ELR (cell line): ENCODE results near the gene MTHFD2L.
"Not testable (repeated sequence)": the region's sequence is repeated elsewhere in the genome, so short reads cannot be mapped to it uniquely, and the experiment has no call there.

Source experiments
- DNase-seq: peaks from one replicate; pipeline ENCODE4 v3.0.0-alpha.2; 2015; ENCODE audit warnings: low read depth

MTHFD2L gene

GRCh38 chr4:74189331-74190043 is 31.6 kb downstream of the MTHFD2L start:
- peak; percentile 75 for DNase-seq

DNA sequence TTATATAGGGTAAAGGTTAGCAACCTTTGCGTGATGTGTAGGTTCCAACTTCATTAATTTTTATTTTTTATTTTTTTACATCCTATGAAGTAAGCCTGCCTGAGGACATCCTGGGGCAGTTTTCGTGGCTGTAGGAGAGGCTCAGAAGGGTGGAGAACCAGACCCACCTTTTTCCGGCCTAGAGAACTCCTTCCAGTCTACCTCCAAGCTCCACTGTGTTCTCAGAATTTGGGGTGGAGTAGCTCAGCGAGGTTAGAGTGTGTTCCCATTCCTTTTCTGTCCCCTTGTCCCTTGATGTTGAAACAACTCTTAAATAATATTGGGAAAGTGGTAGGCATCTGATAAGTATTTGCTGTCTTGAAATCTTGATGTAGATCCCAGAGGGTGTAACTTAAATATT is 32.4 kb downstream of the MTHFD2L start:
- no peak for DNase-seq

DNA sequence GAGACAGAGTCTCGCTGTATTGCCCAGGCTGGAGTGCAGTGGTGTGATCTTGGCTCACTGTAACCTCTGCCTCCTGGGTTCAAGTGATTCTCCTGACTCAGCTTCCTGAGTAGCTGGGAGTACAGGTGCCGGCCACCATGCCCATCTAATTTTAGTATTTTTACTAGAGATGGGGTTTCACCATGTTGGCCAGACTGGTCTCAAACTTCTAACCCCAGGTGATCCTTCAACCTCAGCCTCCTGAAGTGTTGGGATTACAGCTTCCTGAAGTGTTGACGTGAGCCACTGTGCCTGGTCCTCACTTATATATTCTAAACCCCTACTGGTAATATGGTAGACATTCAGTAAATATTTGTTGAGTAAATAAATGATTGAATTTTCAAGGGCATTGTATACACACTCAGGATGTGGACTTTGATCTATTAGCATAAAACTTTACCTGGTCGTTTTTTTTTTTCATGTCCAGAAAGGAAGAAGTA is 33.0 kb downstream of the MTHFD2L start:
- DNase-seq: no peak

- DNase-seq: no peak
These were observed 39.2 kb downstream of the MTHFD2L start for GRCh38 chr4:74197080-74197479.

DNA sequence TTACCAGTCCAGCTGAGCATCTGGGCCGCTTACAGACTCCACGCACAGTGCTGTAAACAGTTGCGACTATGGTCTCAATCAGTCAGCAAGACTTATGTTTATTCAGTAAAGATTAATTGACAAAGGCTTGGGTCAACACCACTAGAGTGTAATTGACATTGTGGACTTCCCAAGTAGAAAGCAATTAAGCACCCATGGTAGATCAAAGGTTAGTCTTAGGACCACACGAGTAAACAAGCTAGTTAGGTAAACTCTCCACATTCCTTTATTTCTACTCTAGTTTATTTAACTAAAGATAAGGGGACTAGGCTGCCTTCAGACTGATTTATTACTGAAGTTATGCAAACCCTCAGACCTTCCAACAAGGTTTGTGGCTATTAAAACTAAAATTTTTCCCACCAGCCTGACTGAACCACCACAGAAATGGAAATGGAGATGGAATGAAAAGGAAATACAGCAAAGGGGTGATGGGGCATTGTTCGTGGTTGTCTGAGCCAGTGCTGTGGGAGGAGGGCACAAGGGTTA is 44.2 kb downstream of the MTHFD2L start:
- no peak for DNase-seq

DNA sequence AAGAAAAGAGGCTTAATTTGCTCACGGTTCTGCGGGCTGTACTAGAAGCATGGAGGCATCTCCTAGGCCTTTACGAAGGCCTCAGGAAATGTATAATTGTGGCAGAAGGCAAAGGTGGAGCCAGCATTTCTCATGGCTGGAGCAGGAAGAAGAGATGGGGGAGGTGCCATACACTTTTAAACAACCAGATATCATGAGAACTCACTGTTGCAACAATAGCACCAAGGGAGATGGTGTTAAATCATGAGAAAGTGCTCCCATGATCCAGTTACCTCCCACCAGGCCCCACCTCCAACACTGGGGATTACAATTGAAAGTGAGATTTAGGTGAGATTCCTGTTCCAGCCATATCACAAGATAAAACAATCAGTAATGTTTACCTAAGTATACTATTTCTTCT is 45.5 kb downstream of the MTHFD2L start:
- no peak for DNase-seq

GRCh38 chr4:74205046-74205445 is 47.1 kb downstream of the MTHFD2L start:
- no peak for DNase-seq

GRCh38 chr4:74205559-74205958 is 47.6 kb downstream of the MTHFD2L start:
- no peak for DNase-seq

DNA sequence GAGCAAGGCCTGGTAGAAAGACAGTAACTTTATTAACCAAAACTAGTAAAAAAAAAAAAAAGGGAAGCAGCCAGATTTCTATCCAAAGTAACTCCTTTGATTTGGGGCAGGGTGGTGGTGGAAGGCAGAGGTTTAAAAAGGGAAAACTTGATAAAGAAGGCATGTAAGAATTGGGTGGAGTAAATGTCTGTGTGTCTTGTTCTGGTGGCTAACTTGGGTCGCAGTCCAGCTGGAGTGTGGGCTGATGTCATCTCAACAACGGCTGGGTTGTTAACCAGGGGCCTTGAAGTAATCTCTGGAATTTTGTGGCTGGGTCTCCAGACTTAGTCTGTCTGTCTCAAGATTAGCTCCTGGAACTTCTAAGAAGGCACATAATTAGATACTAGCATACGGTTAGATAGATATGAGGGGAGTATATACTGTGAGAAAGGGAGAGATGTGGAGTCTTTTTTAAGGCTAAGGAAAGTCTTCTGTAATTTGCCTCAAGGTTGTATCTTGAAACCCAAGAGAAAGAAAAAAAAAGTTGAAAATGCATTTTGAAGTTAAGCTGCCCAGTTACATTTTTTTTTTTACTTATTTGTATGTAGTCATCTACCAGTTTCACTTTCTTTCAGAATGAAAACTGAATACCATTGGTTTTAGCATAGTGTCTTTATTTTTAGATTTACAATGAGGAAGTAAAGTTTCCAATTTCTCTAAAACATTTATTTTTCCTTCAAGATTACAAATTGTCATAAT is 48.3 kb downstream of the MTHFD2L start:
- peak; percentile 28 for DNase-seq

DNA sequence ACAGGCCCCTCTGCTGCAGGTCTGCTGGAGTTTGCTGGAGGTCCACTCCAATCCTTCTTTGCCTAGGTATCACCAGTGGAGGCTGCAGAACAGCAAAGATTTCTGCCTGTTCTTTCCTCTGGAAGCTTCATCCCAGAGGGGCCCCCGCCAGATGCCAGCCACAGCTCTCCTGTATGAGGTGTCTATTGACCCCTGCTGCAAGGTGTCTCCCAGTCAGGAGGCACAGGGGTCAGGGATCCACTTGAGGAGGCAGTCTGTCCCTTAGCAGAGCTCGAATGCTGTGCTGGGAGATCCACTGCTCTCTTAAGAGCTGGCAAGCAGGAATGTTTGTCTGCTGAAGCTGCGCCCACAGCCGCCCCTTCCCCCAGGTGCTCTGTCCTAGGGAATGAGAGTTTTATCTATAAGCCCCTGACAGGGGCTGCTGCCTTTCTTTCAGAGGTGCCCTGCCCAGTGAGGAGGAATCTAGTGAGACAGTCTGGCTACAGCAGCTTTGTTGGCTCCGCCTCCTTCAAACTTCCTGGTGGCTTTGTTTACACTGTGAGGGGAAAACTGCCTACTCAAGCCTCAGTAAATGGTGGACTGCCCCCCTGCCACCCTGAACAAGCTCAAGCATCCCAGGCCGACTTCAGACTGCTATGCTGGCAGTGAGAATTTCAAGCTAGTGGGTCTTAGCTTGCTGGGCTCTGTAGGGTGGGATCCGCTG is 56.7 kb downstream of the MTHFD2L start:
- not testable (repeated sequence) for DNase-seq

GRCh38 chr4:74215236-74215635 is 57.3 kb downstream of the MTHFD2L start:
- not testable (repeated sequence) for DNase-seq

DNA sequence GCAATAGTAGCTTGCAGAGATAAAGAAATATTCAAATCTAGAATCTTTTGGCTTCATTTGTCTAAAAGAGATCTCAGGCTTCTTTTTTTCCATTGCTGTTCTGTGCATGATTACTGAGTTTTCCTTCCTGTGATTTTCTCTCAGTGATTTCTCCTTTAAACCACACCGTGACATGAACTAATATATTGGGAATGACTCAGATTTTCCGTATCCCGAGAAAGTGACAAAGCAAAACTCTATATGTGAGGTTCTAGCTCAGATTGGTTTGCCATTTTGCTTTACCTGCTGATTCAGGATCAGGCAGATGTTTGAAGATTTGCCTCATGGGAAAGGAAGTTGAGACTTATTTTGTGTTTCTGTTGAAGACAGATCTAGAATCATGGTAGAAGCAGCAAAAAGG is 59.4 kb downstream of the MTHFD2L start:
- DNase-seq: peak; percentile 83

DNA sequence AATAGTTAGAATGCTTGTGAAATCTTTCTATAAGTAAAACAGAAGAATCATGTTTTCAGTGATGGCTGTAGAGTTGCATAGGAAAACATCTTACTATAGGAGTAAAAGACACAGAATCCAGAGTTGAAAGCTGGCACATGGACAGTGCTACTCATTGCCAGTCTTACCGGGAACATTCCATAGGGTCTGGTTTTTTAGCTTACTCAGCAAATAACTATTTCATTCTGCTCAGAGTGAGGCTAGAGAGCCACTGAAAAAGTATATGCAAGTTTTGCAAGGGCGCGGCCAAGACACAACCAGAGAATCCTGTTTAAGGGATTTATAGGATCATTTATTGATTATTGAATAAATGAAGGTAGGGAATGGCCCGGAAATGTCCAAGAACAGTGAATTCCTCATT is 60.3 kb downstream of the MTHFD2L start:
- DNase-seq: peak; percentile 28

GRCh38 chr4:74219240-74219639 is 61.3 kb downstream of the MTHFD2L start:
- no peak for DNase-seq

DNA sequence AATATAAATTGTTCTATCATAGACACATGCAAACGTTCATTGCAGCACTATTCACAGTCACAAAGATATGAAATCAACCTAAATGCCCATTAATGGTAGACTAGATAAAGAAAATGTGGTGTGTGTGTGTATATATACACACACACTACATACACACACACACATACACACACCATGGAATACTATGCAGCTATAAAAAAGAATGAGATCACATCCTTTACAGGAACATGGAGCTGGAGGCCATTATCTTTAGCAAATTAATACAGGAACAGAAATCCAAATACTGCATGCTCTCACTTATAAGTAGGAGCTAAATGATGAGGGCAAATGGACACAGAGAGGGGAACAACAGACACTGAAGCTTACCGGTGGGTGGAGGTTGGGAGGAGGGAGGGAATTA is 65.2 kb downstream of the MTHFD2L start:
- DNase-seq: no peak

DNA sequence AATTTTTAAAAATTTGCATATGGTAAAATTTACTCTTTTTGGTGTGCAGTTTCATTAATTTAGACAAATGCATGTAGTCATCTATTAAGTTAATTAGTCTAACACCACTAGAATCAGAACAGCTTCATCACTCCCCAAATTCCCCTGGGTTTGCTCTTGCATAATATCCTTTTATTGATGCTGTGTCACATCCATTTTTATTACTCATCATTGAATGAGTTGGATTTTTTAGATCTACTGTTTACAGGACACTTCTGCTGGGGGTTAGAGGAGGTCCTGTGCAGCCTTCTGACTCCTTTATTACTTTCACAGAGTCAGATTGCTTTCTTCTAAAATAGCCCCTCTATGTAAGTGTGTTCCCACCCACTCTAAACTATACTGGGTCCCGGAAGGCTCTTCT is 65.9 kb downstream of the MTHFD2L start:
- DNase-seq: peak; percentile 87

- peak; percentile 86 for DNase-seq
These were observed 71.0 kb downstream of the MTHFD2L start for GRCh38 chr4:74228691-74229640.

DNA sequence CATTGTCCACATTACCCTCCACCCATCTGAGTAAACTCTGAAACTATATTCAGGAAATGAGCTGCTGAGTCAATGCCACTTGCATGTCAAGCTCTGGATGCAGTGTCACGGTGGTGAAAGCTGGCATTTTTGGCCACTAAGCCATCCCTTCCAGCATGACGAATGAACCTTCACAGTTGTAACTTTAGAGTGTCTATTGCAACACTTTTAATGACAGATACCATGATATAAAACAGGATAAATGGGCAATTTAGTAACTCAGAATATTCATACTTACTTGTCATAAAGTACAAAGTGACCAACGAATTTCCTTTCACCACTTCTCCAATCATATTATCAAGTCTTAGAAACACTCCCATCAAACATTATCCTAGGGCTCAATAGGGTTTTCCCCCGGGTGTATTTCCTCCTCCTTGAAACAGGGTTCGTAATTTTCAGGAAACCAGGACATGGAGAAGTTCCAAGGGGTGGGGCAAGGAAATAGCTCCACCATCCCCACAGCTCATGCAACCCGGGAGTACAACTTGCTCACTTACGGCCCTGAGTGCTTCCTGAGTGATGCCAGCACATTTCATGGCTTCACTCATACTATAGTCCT is 73.1 kb downstream of the MTHFD2L start:
- DNase-seq: peak; percentile 92

DNA sequence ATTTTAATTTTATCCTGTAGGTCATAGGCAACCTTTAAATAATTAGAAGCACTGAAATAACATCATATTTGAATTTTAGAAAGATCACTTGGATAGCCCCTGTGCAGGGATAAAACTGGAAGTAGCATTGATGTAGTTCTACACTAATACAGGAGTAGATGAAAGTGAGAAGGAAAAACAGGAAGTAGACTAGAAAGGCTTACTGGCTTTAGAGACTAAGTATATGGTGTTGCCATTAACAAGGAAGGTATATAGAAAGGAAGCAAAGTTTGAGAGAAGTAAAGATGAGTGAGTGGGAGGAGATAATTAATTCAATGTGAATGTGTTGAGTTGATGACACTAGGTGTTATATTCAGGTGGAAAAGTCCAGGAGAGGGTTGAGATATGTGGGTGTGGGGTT is 77.2 kb downstream of the MTHFD2L start:
- no peak for DNase-seq

DNA sequence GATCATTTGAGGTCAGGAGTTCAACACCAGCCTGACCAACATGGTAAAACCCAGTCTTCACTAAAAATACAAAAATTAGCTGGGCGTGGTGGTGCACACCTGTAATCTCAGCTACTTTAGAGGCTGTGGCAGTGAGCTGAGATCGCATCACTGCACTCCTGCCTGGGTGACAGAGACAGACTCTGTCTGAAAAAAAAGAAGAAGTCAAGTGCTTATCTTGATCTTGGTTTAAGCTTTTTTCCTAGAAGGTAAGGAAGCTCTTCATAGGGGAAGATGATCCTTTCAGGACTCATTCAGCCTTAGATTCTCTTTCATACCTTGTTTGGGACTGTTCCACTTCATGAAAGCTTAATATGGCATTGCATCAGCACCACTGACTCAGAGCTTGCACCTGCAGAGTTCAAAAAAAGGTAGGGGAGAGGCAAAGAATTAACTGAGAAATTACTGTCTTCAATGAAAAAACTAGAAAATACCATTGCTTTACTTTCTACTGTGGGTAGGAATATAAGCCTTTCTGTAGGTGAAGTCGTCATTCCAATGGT is 79.6 kb downstream of the MTHFD2L start:
- DNase-seq: no peak

DNA sequence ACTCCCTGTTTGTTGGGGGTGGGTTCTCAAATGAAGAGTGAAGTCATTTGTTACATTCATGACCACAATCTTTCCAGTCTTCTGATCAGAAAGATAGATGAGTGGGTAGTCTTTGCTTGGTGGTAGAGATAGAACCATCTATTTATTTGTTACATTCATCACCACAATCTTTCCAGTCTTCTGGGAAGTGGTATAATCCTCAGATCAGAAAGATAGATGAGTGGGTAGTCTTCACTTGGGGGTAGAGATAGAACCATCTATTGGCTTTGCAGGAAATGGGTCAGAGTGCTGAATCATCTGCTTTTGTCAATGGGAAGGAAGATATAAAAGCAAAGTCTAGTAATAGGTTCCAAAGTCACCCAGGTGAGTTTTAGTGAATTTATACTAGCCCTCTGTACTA is 86.1 kb downstream of the MTHFD2L start:
- no peak for DNase-seq
